SIG-M5 treated with dmso at 0.1 percent for 504 hours (cell line): ENCODE data around the gene CATSPERB.
A peak's percentile ranks its signal among the peaks of the same experiment; 100 is the strongest.
"Not testable (repeated sequence)": the region's sequence is repeated elsewhere in the genome, so short reads cannot be mapped to it uniquely, and the experiment has no call there.

Experiments
- DNase-seq: peaks from one replicate; lab custom pipeline; 2025; ENCODE audit not compliant: unreplicated experiment; lab: John Stamatoyannopoulos, UW

Gene CATSPERB

DNA sequence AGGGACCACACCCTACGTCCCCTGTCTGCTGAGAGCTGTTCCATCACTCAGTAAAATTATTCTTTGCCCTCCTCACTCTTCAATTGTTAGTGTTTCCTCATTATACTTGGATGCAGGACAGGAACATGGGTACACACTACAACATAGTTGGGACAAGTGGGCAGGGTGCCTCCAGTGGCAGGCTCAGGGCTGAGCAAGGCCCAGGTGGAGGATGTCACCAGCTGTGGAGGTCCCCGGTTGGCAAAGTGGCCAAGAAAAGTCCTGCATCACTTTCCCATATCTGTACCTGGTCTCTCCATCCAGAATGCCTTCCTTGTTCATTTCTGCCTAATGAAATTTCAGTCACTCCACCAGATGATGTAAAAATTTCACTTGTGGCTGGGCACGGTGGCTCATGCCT is 149.1 kb downstream of the CATSPERB start:
- no peak for DNase-seq

DNA sequence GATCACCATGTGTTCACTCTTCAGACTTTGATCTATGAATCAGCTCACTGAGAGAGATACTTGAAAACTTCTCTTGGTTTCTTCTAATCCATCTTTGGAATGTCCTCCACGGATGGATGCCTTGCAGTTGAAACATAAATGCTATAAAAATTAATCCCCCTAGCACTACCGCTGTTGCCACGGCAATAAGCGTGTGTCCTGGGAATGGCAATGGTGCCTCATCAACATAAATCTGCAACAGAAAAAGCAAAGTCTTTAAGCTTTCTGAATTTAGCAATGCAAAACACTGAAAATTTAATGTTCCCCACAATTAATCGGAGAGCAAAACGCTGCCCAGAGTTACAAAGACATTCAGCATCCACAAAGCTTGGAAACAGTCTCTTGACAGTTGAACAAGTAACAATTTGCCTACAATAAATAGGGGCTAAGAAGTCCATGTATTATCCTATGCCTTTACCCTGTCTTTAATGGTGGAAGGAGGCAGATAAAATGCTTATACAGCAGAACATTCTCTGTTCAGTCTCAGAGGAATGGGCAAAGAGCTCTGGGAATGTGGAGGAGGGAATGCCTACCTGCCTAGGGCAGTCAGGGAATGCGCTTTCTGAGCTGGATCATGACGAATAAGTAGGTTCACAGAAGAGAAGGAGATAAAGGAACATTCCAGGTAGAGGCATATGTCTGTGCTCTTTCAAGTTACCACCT is 150.9 kb downstream of the CATSPERB start:
- no peak for DNase-seq

DNA sequence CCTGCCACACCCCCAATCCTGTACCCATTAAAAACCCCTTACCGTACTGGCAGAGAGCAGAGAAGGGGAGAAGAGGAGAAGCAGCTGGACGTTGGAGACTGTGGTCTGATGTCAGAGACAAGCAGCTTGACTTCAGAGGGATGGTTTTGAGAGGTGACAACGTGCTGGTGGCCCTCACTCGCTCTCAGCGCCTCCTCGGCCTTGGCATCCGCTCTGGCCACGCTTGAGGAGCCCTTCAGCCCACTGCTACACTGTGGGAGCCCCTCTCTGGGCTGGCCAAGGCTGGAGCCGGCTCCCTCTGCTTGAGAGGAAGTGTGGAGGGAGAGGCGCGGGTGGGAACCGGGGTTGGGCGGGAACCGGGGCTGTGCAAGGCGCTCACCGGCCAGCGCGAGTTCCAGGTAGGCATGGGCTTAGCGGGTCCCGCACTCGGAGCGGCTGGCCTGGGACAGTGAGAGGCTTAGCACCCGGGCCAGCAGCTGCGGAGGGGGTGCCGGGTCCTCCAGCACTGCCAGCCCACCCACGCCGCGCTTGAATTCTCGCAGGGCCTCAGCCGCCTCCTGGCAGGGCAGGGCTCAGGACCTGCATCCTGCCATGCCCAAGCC is 154.2 kb downstream of the CATSPERB start:
- no peak for DNase-seq

DNA sequence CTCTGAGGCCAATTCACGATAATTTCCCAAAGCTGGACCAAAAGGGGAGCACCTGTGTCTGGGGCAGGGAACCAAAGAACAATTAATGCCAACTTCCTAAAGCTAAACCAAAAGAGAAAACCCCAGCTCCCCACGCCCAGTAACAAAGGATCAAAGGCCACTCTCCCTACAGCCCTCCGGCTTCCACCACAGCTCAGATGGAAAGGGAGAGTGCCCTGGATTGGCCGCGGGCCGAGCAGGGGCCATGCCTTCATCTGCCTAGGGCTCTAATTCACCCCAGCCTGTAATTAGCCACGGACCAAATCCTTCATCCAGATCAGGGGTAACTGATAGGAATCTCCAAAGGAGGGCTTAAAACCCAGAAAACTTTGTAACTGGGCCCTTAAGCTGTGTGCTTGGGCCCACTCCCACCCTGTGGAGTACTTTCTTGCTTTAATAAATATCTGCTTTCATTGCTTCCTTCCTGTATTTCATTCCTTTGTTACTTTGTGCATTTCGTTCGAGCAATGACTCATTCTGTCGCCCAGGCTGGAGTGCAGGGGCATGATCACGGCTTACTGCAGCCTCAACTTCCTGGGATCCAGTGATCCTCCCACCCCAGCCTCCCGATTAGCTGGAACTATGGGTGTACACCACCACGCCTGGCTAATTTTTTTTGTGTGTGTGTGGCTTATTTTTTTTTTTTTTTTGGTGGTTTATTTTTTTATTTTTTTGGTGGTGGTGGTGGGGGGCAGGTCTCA is 156.2 kb downstream of the CATSPERB start:
- DNase-seq, result no peak

- peak; percentile 53 for DNase-seq
Measured at GRCh38 chr14:91573894-91574837, 157.7 kb downstream of the CATSPERB start.

- no peak for DNase-seq
Measured at GRCh38 chr14:91573528-91573893, 158.4 kb downstream of the CATSPERB start.

DNA sequence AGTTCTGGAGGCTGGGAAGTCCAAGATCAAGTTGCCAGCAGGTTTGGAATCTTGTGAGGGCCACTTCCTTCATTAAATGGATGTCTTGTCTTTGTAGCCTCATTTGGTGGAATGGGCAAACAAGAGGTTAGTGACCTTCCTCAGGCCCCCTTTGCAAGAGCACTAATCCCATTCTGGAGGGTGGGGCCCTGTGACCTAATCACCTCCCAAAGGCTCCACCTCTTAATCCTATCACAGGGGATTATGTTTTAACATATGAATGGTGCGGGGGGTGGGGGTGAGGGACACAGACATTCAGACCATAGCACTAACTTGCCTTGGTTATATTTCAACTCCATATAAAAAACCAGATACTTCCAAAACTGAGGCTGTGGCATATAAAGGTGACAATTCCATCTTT is 161.9 kb downstream of the CATSPERB start:
- DNase-seq, result no peak

DNA sequence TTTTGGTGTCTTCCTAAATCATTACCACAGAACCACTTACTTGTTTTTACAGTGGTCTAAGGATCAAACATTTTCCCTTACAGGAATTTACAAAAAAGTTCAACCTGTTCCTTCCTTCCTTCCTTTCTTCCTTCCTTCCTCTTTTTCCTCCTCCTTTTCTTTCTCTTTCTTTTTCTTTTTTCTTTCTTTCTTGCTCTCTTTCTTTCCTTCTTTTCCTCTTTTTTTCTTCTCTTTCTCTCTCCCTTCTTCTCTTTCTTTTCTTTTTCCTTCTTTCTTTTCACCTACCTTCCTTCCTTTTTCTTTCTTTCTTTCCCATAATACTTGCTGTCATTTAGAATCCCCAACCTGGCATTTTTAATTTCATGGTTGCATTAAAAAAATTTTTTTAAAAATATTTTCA is 162.6 kb downstream of the CATSPERB start:
- no peak for DNase-seq

- DNase-seq, result no peak
Measured at GRCh38 chr14:91568626-91569025, 163.3 kb downstream of the CATSPERB start.

DNA sequence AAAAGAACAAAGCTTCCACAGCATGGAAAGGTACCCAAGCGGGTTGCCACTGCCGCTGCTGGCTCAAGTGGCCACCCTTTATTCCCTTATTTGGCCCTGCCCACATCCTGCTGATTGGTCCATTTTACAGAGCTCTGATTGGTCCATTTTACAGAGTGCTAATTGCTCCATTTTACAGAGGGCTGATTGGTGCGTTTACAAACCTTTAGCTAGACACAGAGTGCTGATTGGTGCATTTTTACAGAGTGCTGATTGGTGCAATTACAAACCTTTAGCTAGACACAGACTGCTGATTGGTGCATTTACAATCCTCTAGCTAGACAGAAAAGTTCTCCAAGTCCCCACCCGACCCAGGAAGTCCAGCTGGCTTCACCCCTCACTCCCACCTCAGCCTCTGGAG is 164.1 kb downstream of the CATSPERB start:
- DNase-seq, result not testable (repeated sequence)

GRCh38 chr14:91555531-91555930 is 176.4 kb downstream of the CATSPERB start:
- peak; percentile 33 for DNase-seq

GRCh38 chr14:91554535-91555332 is 177.2 kb downstream of the CATSPERB start:
- no peak for DNase-seq

DNA sequence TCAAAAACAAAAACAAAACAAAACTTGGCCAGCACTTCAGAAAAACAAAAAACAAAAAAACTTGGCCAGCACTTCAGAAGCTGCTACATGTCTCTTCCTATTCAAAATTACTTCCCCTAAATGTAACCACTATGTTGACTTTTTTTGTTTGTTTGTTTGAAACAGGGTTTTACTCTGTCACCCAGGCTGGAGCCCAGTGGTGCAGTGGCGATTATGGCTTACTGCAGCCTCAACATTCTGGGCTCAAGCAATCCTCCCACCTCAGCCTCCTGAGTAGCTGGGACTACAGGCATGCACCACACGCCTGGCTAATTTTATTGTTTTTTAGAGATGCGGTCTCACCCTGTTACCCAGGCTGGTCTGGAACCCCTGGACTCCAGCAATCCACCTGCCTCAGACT is 183.8 kb downstream of the CATSPERB start:
- no peak for DNase-seq

- DNase-seq, result no peak
Measured at GRCh38 chr14:91545946-91546716, 185.8 kb downstream of the CATSPERB start.

- DNase-seq, result no peak
Measured at GRCh38 chr14:91545204-91545603, 186.7 kb downstream of the CATSPERB start.

- DNase-seq, result no peak
Measured at GRCh38 chr14:91536327-91536726, 195.6 kb downstream of the CATSPERB start.

GRCh38 chr14:91534059-91534458 is 197.8 kb downstream of the CATSPERB start:
- DNase-seq, result not testable (repeated sequence)

- DNase-seq, result no peak
Measured at GRCh38 chr14:91533623-91534022, 198.3 kb downstream of the CATSPERB start.
